Smooth muscle cell (in vitro differentiated cells): ENCODE results near the gene RNASE13. TPM values are rescaled to one million over a fixed set of nuclear protein-coding genes. Genes with fewer than 3 reads are reported as not detected.

Experiments
- DNase-seq: peaks from one replicate; lab custom pipeline; 2025; ENCODE audit not compliant: unreplicated experiment; lab: John Stamatoyannopoulos, UW
- H2AFZ ChIP-seq: fragments of 200-600 bp; sonication (generic); 2 replicates; pipeline ENCODE4 v1.6.0; 2016; ENCODE audit warnings: antibody characterized with exemption, low read depth, mild to moderate bottlenecking
- H3F3A ChIP-seq: fragments of 200-600 bp; sonication (generic); 2 replicates; pipeline ENCODE4 v1.6.0; 2017; ENCODE audit warnings: antibody characterized with exemption, low read depth
- H3K27ac ChIP-seq: fragments of 200-600 bp; sonication (generic); 2 replicates; pipeline ENCODE4 v1.5.1; 2016; ENCODE audit warnings: low read depth, mild to moderate bottlenecking
- H3K27me3 ChIP-seq: fragments of 200-600 bp; sonication (generic); 2 replicates; pipeline ENCODE4 v1.6.1; 2016; ENCODE audit warnings: low read depth, mild to moderate bottlenecking
- H3K36me3 ChIP-seq: fragments of 200-600 bp; sonication (generic); 2 replicates; pipeline ENCODE4 v1.5.1; 2016; ENCODE audit warnings: low read depth
- H3K4me1 ChIP-seq: fragments of 200-600 bp; sonication (generic); 2 replicates; pipeline ENCODE4 v1.5.1; 2016; ENCODE audit warnings: low read depth
- H3K4me2 ChIP-seq: fragments of 200-600 bp; sonication (generic); 2 replicates; pipeline ENCODE4 v1.6.0; 2016; ENCODE audit warnings: mild to moderate bottlenecking
- H3K4me3 ChIP-seq: fragments of 200-600 bp; sonication (generic); 2 replicates; pipeline ENCODE4 v1.5.1; 2016; ENCODE audit warnings: mild to moderate bottlenecking
- H3K79me2 ChIP-seq: fragments of 200-600 bp; sonication (generic); 2 replicates; pipeline ENCODE4 v1.6.0; 2016; ENCODE audit warnings: low read depth, mild to moderate bottlenecking
- H3K9ac ChIP-seq: fragments of 200-600 bp; sonication (generic); 2 replicates; pipeline ENCODE4 v1.6.0; 2016; ENCODE audit warnings: low read depth
- H3K9me3 ChIP-seq: fragments of 200-600 bp; sonication (generic); replicated peaks from 2 replicates; pipeline ENCODE4 v1.5.1; 2016; ENCODE audit warnings: low read depth
- H4K20me1 ChIP-seq: fragments of 200-600 bp; sonication (generic); 2 replicates; pipeline ENCODE4 v1.6.0; 2016; ENCODE audit warnings: low read depth
- whole genome bisulfite sequencing: methylation state at CpG from one replicate; pipeline ENCODE4 v1.1.7; 2016; ENCODE audit warnings: low lambda C conversion rate; 5-methylcytosine and 5-hydroxymethylcytosine counted together
- polyA plus RNA-seq: library from polyadenylated mRNA; unstranded; fragments of >200 nt; fragmentation: Nextera tagmentation; extraction: Ambion mirVana; gene quantifications from 2 replicates; pipeline ENCODE4 v1.2.1, GENCODE V29; 2016
- total RNA-seq: library from RNA; depleted of rRNA; stranded (reverse); fragments of >200 nt; gene quantifications from 2 replicates; pipeline ENCODE4 v1.2.3, GENCODE V29; 2014
- TF ChIP-seq, protein P1 (sequence below): fragments of 200-600 bp; sonication (generic); IDR thresholded peaks from 2 replicates; pipeline ENCODE4 v1.5.1; 2017; ENCODE audit warnings: borderline replicate concordance, mild to moderate bottlenecking, antibody characterized with exemption; ENCODE audit not compliant: insufficient read depth, poor library complexity, severe bottlenecking

RNASE13 gene
- total and polyA plus RNA-seq, 2 experiments from 2014 or later: 0.25 TPM; not detected in 1

DNA sequence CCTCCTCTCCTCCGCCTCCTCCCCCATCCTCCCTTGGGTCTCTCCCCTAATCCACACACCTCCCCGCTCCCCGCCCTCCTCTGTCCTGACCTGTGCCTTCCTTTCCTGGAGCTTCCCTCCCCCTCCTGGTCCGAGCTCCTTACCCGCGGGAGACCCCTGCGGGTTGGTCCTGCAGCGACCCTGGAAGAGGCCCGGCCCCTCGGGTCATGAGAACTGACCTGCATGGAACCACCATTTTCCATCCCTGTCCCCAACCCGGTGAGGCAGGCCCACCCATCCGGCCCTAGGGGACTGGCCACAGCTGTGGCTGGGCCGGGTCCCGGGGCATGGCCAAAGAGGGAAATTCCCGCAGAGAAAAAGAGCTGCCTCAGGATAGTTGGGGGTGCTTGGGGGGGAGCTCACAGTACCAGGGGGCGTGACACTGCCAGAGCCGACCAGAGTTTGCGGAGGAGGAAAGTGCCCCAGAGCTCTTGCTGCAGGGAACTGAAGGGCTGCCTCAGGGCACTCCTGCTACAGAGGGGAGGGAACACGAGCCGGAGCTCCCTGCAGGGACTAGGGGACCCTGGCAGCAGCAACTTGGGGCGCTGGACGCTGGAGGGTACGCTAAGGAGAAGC, 36.1 kb upstream of the RNASE13 start:
- Histone ChIP-seq H3K9me3 (no peaks in the 10 kb centered on the region), H3F3A (peaks cover 22% of the 10 kb centered on the region), H3K27ac (peak overlapping the region; percentile 93), H3K79me2 (peaks cover 34% of the 10 kb centered on the region), H3K27me3 (no peaks in the 10 kb centered on the region), H4K20me1 (peaks cover 27% of the 10 kb centered on the region), H3K4me1 (peaks cover 25% of the 10 kb centered on the region), H3K4me2 (peak overlapping the region; percentile 99), H3K9ac (peak overlapping the region; percentile 91), H3K36me3 (no peaks in the 10 kb centered on the region), H2AFZ (no peak overlapping the region), H3K4me3 (peak overlapping the region; percentile 88)
- WGBS: 0% methylated on average over 20 of the region's 23 CpGs
- DNase-seq: peak; percentile 69
- TF ChIP-seq, protein P1, sequence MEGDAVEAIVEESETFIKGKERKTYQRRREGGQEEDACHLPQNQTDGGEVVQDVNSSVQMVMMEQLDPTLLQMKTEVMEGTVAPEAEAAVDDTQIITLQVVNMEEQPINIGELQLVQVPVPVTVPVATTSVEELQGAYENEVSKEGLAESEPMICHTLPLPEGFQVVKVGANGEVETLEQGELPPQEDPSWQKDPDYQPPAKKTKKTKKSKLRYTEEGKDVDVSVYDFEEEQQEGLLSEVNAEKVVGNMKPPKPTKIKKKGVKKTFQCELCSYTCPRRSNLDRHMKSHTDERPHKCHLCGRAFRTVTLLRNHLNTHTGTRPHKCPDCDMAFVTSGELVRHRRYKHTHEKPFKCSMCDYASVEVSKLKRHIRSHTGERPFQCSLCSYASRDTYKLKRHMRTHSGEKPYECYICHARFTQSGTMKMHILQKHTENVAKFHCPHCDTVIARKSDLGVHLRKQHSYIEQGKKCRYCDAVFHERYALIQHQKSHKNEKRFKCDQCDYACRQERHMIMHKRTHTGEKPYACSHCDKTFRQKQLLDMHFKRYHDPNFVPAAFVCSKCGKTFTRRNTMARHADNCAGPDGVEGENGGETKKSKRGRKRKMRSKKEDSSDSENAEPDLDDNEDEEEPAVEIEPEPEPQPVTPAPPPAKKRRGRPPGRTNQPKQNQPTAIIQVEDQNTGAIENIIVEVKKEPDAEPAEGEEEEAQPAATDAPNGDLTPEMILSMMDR: no peak

DNA sequence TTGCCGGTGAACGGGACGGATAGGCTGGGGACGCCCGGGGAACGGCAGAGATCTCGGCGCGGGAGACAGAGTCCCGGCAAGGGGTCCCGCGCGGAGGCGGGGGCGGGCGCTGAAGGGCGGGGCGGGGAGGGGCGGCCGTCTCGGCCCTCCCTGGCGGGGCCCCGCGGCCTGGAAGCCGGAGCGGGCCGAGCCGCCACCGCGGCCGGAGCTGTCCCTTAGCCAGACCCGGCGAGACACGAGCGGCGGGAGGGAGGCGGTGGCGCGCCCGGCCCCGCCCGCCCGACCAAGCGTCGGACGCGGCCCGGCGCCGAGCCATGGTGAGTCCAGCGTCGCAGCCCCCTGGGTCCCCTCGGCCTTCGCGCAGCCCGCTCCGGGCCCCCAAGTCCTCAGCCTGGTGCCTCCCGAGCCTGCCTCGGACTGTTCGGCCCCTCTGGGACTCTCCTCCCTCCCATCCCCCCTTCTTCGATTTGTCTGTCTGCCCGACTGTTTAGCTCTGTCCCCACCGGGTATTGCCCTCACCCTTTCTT, 35.5 kb upstream of the RNASE13 start, which contains the start of gene ARHGEF40:
Gene ARHGEF40 (plus strand): TSS at position 222 of the 527 bp plus-strand sequence. CDS start 93 bp downstream, at position 315.
- DNase-seq: peak; percentile 65
- H3K9me3 ChIP-seq: no peaks in the 10 kb centered on the region
- H3K9ac ChIP-seq: peak within 1 kb of the TSS; percentile 91
- TF ChIP-seq, protein P1: no peak
- no peaks in the 10 kb centered on the region for H3K27me3 ChIP-seq
- H2AFZ ChIP-seq: peak within 1 kb of the TSS; percentile 84
- H3K4me3 ChIP-seq: peak within 1 kb of the TSS; percentile 88
- H3K79me2 ChIP-seq: peaks cover 28% of the 10 kb centered on the region
- peaks cover 22% of the 10 kb centered on the region for H3F3A ChIP-seq
- peaks cover 21% of the 10 kb centered on the region for H4K20me1 ChIP-seq
- WGBS: under 1% methylated on average over 31 of the region's 63 CpGs
- no peaks in the 10 kb centered on the region for H3K36me3 ChIP-seq
- peaks cover 25% of the 10 kb centered on the region for H3K4me1 ChIP-seq
- peak within 1 kb of the TSS; percentile 99 for H3K4me2 ChIP-seq
- H3K27ac ChIP-seq: peak within 1 kb of the TSS; percentile 93

- Histone ChIP-seq H3K36me3 (no peaks in the 10 kb centered on the region), H3K27me3 (no peaks in the 10 kb centered on the region), H3K9me3 (no peaks in the 10 kb centered on the region), H3K27ac (peak overlapping the region; percentile 93), H3K4me3 (peak overlapping the region; percentile 88), H3F3A (peaks cover 22% of the 10 kb centered on the region), H2AFZ (peak overlapping the region; percentile 84), H3K9ac (peak overlapping the region; percentile 91), H3K4me1 (peaks cover 25% of the 10 kb centered on the region), H3K4me2 (peak overlapping the region; percentile 99), H3K79me2 (peaks cover 22% of the 10 kb centered on the region), H4K20me1 (peaks cover 16% of the 10 kb centered on the region)
- TF ChIP-seq, protein P1: no peak
- DNase-seq: peak; percentile 65
- under 1% methylated on average over 35 of the region's 40 CpGs for WGBS
Observed at GRCh38 chr14:21069388-21070082, 34.9 kb upstream of the RNASE13 start.
